Smooth muscle cell (in vitro differentiated cells): ENCODE data around the gene KRT38. TPM values are rescaled to one million over a fixed set of nuclear protein-coding genes. Genes with fewer than 3 reads are reported as not detected.
"Not testable (repeated sequence)": the region's sequence is repeated elsewhere in the genome, so short reads cannot be mapped to it uniquely, and the experiment has no call there.

Experiments used
- DNase-seq: peaks from one replicate; lab custom pipeline; 2025; ENCODE audit not compliant: unreplicated experiment; lab: John Stamatoyannopoulos, UW
- H2AFZ ChIP-seq: fragments of 200-600 bp; sonication (generic); 2 replicates; pipeline ENCODE4 v1.6.0; 2016; ENCODE audit warnings: antibody characterized with exemption, low read depth, mild to moderate bottlenecking
- H3F3A ChIP-seq: fragments of 200-600 bp; sonication (generic); 2 replicates; pipeline ENCODE4 v1.6.0; 2017; ENCODE audit warnings: antibody characterized with exemption, low read depth
- H3K27ac ChIP-seq: fragments of 200-600 bp; sonication (generic); 2 replicates; pipeline ENCODE4 v1.5.1; 2016; ENCODE audit warnings: low read depth, mild to moderate bottlenecking
- H3K27me3 ChIP-seq: fragments of 200-600 bp; sonication (generic); 2 replicates; pipeline ENCODE4 v1.6.1; 2016; ENCODE audit warnings: low read depth, mild to moderate bottlenecking
- H3K36me3 ChIP-seq: fragments of 200-600 bp; sonication (generic); 2 replicates; pipeline ENCODE4 v1.5.1; 2016; ENCODE audit warnings: low read depth
- H3K4me1 ChIP-seq: fragments of 200-600 bp; sonication (generic); 2 replicates; pipeline ENCODE4 v1.5.1; 2016; ENCODE audit warnings: low read depth
- H3K4me2 ChIP-seq: fragments of 200-600 bp; sonication (generic); 2 replicates; pipeline ENCODE4 v1.6.0; 2016; ENCODE audit warnings: mild to moderate bottlenecking
- H3K4me3 ChIP-seq: fragments of 200-600 bp; sonication (generic); 2 replicates; pipeline ENCODE4 v1.5.1; 2016; ENCODE audit warnings: mild to moderate bottlenecking
- H3K79me2 ChIP-seq: fragments of 200-600 bp; sonication (generic); 2 replicates; pipeline ENCODE4 v1.6.0; 2016; ENCODE audit warnings: low read depth, mild to moderate bottlenecking
- H3K9ac ChIP-seq: fragments of 200-600 bp; sonication (generic); 2 replicates; pipeline ENCODE4 v1.6.0; 2016; ENCODE audit warnings: low read depth
- H3K9me3 ChIP-seq: fragments of 200-600 bp; sonication (generic); replicated peaks from 2 replicates; pipeline ENCODE4 v1.5.1; 2016; ENCODE audit warnings: low read depth
- H4K20me1 ChIP-seq: fragments of 200-600 bp; sonication (generic); 2 replicates; pipeline ENCODE4 v1.6.0; 2016; ENCODE audit warnings: low read depth
- WGBS: methylation state at CpG from one replicate; pipeline ENCODE4 v1.1.7; 2016; ENCODE audit warnings: low lambda C conversion rate; 5-methylcytosine and 5-hydroxymethylcytosine counted together
- polyA plus RNA-seq: library from polyadenylated mRNA; unstranded; fragments of >200 nt; fragmentation: Nextera tagmentation; extraction: Ambion mirVana; gene quantifications from 2 replicates; pipeline ENCODE4 v1.2.1, GENCODE V29; 2016
- total RNA-seq: library from RNA; depleted of rRNA; stranded (reverse); fragments of >200 nt; gene quantifications from 2 replicates; pipeline ENCODE4 v1.2.3, GENCODE V29; 2014
- TF ChIP-seq, protein P1 (sequence below): fragments of 200-600 bp; sonication (generic); IDR thresholded peaks from 2 replicates; pipeline ENCODE4 v1.5.1; 2017; ENCODE audit warnings: borderline replicate concordance, mild to moderate bottlenecking, antibody characterized with exemption; ENCODE audit not compliant: insufficient read depth, poor library complexity, severe bottlenecking

The KRT38 gene
- total and polyA plus RNA-seq, 2 experiments from 2014 or later: not detected

DNA sequence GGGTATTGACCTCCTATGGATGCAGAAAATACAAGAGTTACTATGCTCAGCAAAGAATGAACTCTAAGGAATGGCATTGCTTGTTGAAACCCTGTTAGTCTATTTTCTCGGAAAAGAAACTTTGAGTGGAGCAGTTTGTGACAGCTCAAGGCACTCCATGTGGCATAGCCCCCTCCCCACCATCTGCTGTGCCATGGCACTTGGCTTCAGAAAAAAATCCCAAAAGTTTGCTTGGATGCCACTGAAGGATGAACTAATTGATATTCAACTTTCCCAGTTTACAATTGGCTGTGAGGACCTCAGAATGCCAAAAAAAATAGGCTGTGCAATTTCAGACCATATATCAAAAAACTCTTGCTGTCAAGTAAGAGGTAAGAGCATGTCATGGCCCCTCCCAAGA lies 45.2 kb downstream of the KRT38 start:
- no peaks in the 10 kb centered on the region for H3K9me3 ChIP-seq
- 96% methylated on average over 1 of the region's 1 CpG for WGBS
- no peak overlapping the region for H3K4me3 ChIP-seq
- H3K27me3 ChIP-seq: no peaks in the 10 kb centered on the region
- H3K4me2 ChIP-seq: no peak overlapping the region
- no peaks in the 10 kb centered on the region for H3K79me2 ChIP-seq
- no peak overlapping the region for H3K9ac ChIP-seq
- DNase-seq: no peak
- H4K20me1 ChIP-seq: no peaks in the 10 kb centered on the region
- no peak overlapping the region for H2AFZ ChIP-seq
- H3K36me3 ChIP-seq: no peaks in the 10 kb centered on the region
- TF ChIP-seq, protein P1, sequence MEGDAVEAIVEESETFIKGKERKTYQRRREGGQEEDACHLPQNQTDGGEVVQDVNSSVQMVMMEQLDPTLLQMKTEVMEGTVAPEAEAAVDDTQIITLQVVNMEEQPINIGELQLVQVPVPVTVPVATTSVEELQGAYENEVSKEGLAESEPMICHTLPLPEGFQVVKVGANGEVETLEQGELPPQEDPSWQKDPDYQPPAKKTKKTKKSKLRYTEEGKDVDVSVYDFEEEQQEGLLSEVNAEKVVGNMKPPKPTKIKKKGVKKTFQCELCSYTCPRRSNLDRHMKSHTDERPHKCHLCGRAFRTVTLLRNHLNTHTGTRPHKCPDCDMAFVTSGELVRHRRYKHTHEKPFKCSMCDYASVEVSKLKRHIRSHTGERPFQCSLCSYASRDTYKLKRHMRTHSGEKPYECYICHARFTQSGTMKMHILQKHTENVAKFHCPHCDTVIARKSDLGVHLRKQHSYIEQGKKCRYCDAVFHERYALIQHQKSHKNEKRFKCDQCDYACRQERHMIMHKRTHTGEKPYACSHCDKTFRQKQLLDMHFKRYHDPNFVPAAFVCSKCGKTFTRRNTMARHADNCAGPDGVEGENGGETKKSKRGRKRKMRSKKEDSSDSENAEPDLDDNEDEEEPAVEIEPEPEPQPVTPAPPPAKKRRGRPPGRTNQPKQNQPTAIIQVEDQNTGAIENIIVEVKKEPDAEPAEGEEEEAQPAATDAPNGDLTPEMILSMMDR: no peak
- no peaks in the 10 kb centered on the region for H3K4me1 ChIP-seq
- no peak overlapping the region for H3K27ac ChIP-seq
- H3F3A ChIP-seq: no peaks in the 10 kb centered on the region

DNA sequence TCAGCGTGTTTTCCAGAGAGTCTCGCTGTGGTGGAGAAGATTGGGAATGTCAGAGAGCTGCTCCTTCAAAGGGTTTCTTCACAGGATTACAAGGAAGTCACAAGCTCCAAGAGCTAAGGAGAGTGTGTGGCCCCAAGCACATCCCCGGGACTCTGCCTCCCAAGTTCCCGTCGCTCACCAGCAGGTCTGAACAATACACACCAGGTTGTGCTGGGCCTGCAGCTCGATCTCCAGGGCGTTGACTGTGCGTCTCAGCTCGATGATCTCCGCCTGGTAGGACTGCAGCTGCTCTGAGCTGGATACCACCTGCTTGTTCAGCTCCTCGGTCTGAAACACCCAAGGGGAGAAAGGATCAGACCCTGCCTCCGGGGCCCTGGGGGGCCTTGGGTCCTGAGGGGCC lies 45.7 kb downstream of the KRT38 start:
- H4K20me1 ChIP-seq, H3K9me3 ChIP-seq, H3K4me3 ChIP-seq, H2AFZ ChIP-seq, H3K36me3 ChIP-seq, DNase-seq, H3K27ac ChIP-seq, H3K27me3 ChIP-seq, H3K4me2 ChIP-seq, H3K79me2 ChIP-seq, H3K4me1 ChIP-seq, H3F3A ChIP-seq, H3K9ac ChIP-seq: not testable (repeated sequence)
- 96% methylated on average over 12 of the region's 12 CpGs for WGBS

DNA sequence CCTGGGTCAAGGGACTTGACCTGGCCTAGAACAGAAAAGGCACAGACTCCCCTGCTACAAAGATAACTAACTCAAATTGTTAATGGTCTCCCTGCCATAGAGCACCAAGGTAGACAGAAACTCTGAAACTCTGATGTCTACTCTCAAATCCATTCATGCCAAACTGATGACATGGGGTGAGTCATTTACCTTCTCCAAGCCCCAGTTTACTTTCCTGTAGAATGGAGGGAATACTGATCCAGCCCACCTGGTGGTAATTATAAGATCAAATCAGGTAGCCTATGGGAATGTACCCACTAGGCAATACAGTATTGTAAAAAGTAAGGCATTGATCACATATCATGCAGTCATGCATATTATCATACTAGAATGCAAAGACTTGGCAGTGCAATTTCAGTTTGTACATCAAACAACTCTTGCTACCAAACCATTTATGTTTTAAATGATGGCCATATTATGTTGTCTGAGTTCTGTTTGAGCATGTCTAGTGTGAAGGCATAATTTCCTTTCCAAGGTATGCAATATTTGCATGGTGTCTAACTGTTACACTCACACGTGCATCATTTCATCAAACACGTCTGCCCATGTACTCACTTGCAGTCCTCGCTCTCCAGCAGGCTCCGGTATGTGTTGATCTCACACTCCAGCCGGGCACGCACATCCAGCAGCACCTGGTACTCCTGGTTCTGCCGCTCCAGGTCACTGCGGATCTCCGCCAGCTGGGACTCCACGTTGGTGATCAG lies 46.4 kb downstream of the KRT38 start:
- Histone ChIP-seq H3F3A (no peaks in the 10 kb centered on the region), H3K27ac (no peak overlapping the region), H3K4me3 (no peak overlapping the region), H3K27me3 (no peaks in the 10 kb centered on the region), H3K9me3 (no peaks in the 10 kb centered on the region), H3K9ac (no peak overlapping the region), H4K20me1 (no peaks in the 10 kb centered on the region), H2AFZ (no peak overlapping the region), H3K4me2 (no peak overlapping the region), H3K36me3 (no peaks in the 10 kb centered on the region), H3K4me1 (no peaks in the 10 kb centered on the region), H3K79me2 (no peaks in the 10 kb centered on the region)
- WGBS: 92% methylated on average over 10 of the region's 10 CpGs
- TF ChIP-seq, protein P1: no peak
- no peak for DNase-seq

DNA sequence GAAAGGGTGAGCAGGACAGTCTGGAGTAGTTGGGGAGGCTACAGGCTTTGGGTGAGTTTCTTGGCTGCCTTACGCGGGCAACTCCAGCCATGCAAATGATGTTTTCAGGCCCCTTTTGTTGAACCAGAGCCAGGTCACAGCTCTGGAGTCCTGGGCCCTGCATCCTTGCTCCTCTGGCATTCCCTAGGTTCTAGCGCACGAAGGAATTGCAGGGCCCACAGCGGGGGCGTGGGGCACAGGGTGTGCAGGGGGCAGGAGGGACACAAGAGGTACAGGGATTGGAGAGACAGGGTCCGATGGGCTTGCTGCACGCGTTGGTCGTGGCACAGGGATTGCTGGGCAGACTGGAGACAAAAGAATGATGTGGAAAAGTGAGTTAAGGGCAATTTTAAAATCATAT lies 47.0 kb downstream of the KRT38 start:
- no peaks in the 10 kb centered on the region for H3F3A ChIP-seq
- H3K9ac ChIP-seq: no peak overlapping the region
- no peak overlapping the region for H2AFZ ChIP-seq
- no peak overlapping the region for H3K4me2 ChIP-seq
- H3K27ac ChIP-seq: no peak overlapping the region
- no peaks in the 10 kb centered on the region for H3K36me3 ChIP-seq
- H3K27me3 ChIP-seq: no peaks in the 10 kb centered on the region
- TF ChIP-seq, protein P1: no peak
- H3K4me1 ChIP-seq: no peaks in the 10 kb centered on the region
- 97% methylated on average over 10 of the region's 10 CpGs for WGBS
- H3K9me3 ChIP-seq: no peaks in the 10 kb centered on the region
- H3K4me3 ChIP-seq: no peak overlapping the region
- H4K20me1 ChIP-seq: no peaks in the 10 kb centered on the region
- no peaks in the 10 kb centered on the region for H3K79me2 ChIP-seq
- no peak for DNase-seq
